NCI-H2107 treated with DMSO at 0.1 percent for 48 hours (cell line): ENCODE measurements around the gene CSPG4.
"Not testable (repeated sequence)": the region's sequence is repeated elsewhere in the genome, so short reads cannot be mapped to it uniquely, and the experiment has no call there.

ENCODE experiments used
- DNase-seq: peaks from one replicate; lab custom pipeline; 2025; ENCODE audit not compliant: unreplicated experiment; lab: John Stamatoyannopoulos, UW

The CSPG4 gene

GRCh38 chr15:75725719-75726607 lies 13.3 kb upstream of the CSPG4 start:
- no peak for DNase-seq

- DNase-seq = no peak
These were observed 12.5 kb upstream of the CSPG4 start for GRCh38 chr15:75725006-75725718.

- DNase-seq = no peak
These were observed 11.4 kb upstream of the CSPG4 start for GRCh38 chr15:75723847-75724660.

- no peak for DNase-seq
These were observed 10.7 kb upstream of the CSPG4 start for GRCh38 chr15:75723171-75723846.

GRCh38 chr15:75721923-75722870 lies 9.5 kb upstream of the CSPG4 start:
- DNase-seq = no peak

- no peak for DNase-seq
These were observed 8.9 kb upstream of the CSPG4 start for GRCh38 chr15:75721480-75721922.

GRCh38 chr15:75720787-75721479 lies 8.3 kb upstream of the CSPG4 start:
- peak; percentile 40 for DNase-seq

GRCh38 chr15:75720297-75720696 lies 7.6 kb upstream of the CSPG4 start:
- no peak for DNase-seq

- no peak for DNase-seq
These were observed 5.7 kb upstream of the CSPG4 start for GRCh38 chr15:75718328-75718727.

- DNase-seq = not testable (repeated sequence)
These were observed 4.4 kb upstream of the CSPG4 start for GRCh38 chr15:75717001-75717400.

GRCh38 chr15:75716249-75716950 lies 3.8 kb upstream of the CSPG4 start:
- DNase-seq = not testable (repeated sequence)

- DNase-seq = not testable (repeated sequence)
These were observed 2.7 kb upstream of the CSPG4 start for GRCh38 chr15:75715312-75715832.

- no peak for DNase-seq
These were observed 1.5 kb upstream of the CSPG4 start for GRCh38 chr15:75714195-75714594.

GRCh38 chr15:75713338-75713895 lies 769 bp upstream of the CSPG4 start:
- DNase-seq = no peak

- not testable (repeated sequence) for DNase-seq
These were observed 1.2 kb downstream of the CSPG4 start for GRCh38 chr15:75711495-75711894.

- not testable (repeated sequence) for DNase-seq
These were observed 1.8 kb downstream of the CSPG4 start for GRCh38 chr15:75710874-75711273.

GRCh38 chr15:75709458-75709857 lies 3.2 kb downstream of the CSPG4 start:
- not testable (repeated sequence) for DNase-seq

- DNase-seq = no peak
These were observed 6.0 kb downstream of the CSPG4 start for GRCh38 chr15:75706682-75706954.
